Fibroblast of lung (primary cell): ENCODE data around the gene LRRC17. TPM values are rescaled to one million over a fixed set of nuclear protein-coding genes. Genes with fewer than 3 reads are reported as not detected.

Source experiments
- DNase-seq, 2 donors: peaks; one replicate each; pipeline versions ENCODE4 v3.0.0 to v3.0.0-alpha.2; 2010; ENCODE audit warnings: low read depth in 2 of 2
- H2AFZ ChIP-seq: 2 replicates; pipeline ENCODE4 v1.5.1; 2012; ENCODE audit warnings: low read length, control low read depth, inconsistent platforms
- H3K27ac ChIP-seq: 2 replicates; pipeline ENCODE4 v1.5.1; 2011; ENCODE audit warnings: low read length, control low read depth; ENCODE audit not compliant: insufficient read depth
- H3K27me3 ChIP-seq: 2 replicates; pipeline ENCODE4 v1.5.1; 2011; ENCODE audit warnings: mild to moderate bottlenecking, low read length; ENCODE audit not compliant: control insufficient read depth, insufficient read depth
- H3K36me3 ChIP-seq: 2 replicates; pipeline ENCODE4 v1.5.1; 2011; ENCODE audit warnings: low read length; ENCODE audit not compliant: control insufficient read depth, insufficient read depth
- H3K4me1 ChIP-seq: 2 replicates; pipeline ENCODE4 v1.5.1; 2011; ENCODE audit warnings: low read length; ENCODE audit not compliant: control insufficient read depth, insufficient read depth; ENCODE audit errors: extremely low read depth
- H3K4me2 ChIP-seq: 2 replicates; pipeline ENCODE4 v1.5.1; 2011; ENCODE audit warnings: low read length, control low read depth; ENCODE audit not compliant: insufficient read depth; ENCODE audit errors: extremely low read depth
- H3K4me3 ChIP-seq, 4 experiments: fragments of 200-600 bp in 1 of 4; sonication (generic) in 1 of 4; replicated peaks in 1 of 4; 2 replicates each; pipeline ENCODE4 v1.5.1; 2011 to 2016; ENCODE audit warnings: low read length in 4 of 4, low read depth in 3 of 4, mild to moderate bottlenecking in 3 of 4, control low read depth in 2 of 4, inconsistent platforms in 1 of 4, mixed read lengths in 1 of 4; ENCODE audit not compliant: insufficient read depth in 1 of 4; ENCODE audit errors: control extremely low read depth in 1 of 4
- H3K79me2 ChIP-seq: 2 replicates; pipeline ENCODE4 v1.5.1; 2012; ENCODE audit warnings: mild to moderate bottlenecking, low read length, inconsistent platforms; ENCODE audit not compliant: control insufficient read depth, insufficient read depth
- H3K9ac ChIP-seq: 2 replicates; pipeline ENCODE4 v1.5.1; 2011; ENCODE audit warnings: mild to moderate bottlenecking, low read length, control low read depth; ENCODE audit not compliant: insufficient read depth
- H3K9me3 ChIP-seq: 2 replicates; pipeline ENCODE4 v1.5.1; 2012; ENCODE audit warnings: low read depth, low read length; ENCODE audit not compliant: control insufficient read depth, insufficient read depth
- H4K20me1 ChIP-seq: 2 replicates; pipeline ENCODE4 v1.5.1; 2011; ENCODE audit warnings: low read length; ENCODE audit not compliant: control insufficient read depth, insufficient read depth; ENCODE audit errors: extremely low read depth
- EZH2 ChIP-seq: IDR thresholded peaks from 2 replicates; pipeline ENCODE4 v1.5.1; 2012; ENCODE audit warnings: low read length, control low read depth, mild to moderate bottlenecking; ENCODE audit errors: missing control alignments
- polyA plus RNA-seq, 2 donors: library from polyadenylated mRNA; depleted of rRNA in 1 of 2; stranded (reverse) in 1 of 2; unstranded in 1 of 2; fragments of >200 nt; gene quantifications; 2 replicates each; pipeline ENCODE4 v1.2.1, GENCODE V29; 2011 to 2012; ENCODE audit warnings: missing spikeins in 1 of 2
- total RNA-seq: library from RNA; depleted of rRNA; stranded (reverse); fragments of >200 nt; gene quantifications from 2 replicates; pipeline ENCODE4 v1.2.1, GENCODE V29; 2014
- TF ChIP-seq, protein P1 (sequence below), 2 donors: IDR thresholded peaks in 1 of 2; conservative IDR thresholded peaks in 1 of 2; 1 replicate in 1 of 2; 2 replicates in 1 of 2; pipeline ENCODE4 v1.5.1; 2011 to 2012; ENCODE audit warnings: low read length in 2 of 2, control low read depth in 1 of 2, inconsistent platforms in 1 of 2, low read depth in 1 of 2, mild to moderate bottlenecking in 1 of 2

The LRRC17 gene
- total and polyA plus RNA-seq, 2 donors (not counting 1 experiment from before 2014, with no cell fraction given): 12.6 to 31.5 TPM

DNA sequence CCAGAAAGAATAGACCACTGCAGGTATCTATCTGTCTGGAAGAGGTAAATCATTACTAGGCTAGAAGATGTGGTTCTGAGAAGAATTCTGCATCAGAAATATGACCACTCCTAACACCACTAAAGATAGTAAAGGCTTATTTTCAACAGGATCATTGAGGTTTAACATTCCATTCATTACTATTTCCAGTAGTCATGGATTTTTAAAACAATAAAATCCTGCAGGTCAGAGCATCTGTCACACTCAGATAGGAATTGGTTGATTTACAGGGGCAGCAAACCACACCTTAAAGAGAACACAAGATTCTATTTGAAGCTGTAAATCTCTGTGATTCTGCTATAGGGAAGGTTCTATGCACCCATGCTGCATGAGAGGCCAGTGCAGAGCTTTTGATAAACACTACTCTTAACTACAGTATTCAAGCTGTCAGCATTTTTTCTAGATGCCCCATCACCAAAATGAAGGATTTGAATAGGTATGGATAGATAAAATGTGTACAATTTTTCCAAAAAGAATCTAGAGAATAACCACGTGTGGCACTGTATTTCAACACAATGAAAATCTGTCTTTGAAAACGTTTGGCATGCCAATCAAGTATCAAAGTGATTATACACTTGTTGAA, 14.6 kb downstream of the LRRC17 start:
- no peaks in the 10 kb centered on the region for H3K9me3 ChIP-seq
- peaks cover 4% of the 10 kb centered on the region for H3K4me1 ChIP-seq
- no peaks in the 10 kb centered on the region for H3K79me2 ChIP-seq
- H2AFZ ChIP-seq: no peak overlapping the region
- no peak overlapping the region for H3K9ac ChIP-seq
- H3K4me3 ChIP-seq: no peak overlapping the region
- no peaks in the 10 kb centered on the region for H4K20me1 ChIP-seq
- H3K4me2 ChIP-seq: no peak overlapping the region
- H3K27me3 ChIP-seq: no peaks in the 10 kb centered on the region
- DNase-seq: peak in 1 of 2 donors; percentile 81
- H3K27ac ChIP-seq: no peak overlapping the region
- TF ChIP-seq, protein P1, sequence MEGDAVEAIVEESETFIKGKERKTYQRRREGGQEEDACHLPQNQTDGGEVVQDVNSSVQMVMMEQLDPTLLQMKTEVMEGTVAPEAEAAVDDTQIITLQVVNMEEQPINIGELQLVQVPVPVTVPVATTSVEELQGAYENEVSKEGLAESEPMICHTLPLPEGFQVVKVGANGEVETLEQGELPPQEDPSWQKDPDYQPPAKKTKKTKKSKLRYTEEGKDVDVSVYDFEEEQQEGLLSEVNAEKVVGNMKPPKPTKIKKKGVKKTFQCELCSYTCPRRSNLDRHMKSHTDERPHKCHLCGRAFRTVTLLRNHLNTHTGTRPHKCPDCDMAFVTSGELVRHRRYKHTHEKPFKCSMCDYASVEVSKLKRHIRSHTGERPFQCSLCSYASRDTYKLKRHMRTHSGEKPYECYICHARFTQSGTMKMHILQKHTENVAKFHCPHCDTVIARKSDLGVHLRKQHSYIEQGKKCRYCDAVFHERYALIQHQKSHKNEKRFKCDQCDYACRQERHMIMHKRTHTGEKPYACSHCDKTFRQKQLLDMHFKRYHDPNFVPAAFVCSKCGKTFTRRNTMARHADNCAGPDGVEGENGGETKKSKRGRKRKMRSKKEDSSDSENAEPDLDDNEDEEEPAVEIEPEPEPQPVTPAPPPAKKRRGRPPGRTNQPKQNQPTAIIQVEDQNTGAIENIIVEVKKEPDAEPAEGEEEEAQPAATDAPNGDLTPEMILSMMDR (conservative IDR thresholded peaks at IDR 0.05 in 1 of 2, IDR thresholded peaks at IDR 0.05 in 1 of 2; ENCODE audit: low read depth in 1 of 2, low read length in 2 of 2): no peak
- TF ChIP-seq EZH2: no peak
- H3K36me3 ChIP-seq: no peaks in the 10 kb centered on the region

DNA sequence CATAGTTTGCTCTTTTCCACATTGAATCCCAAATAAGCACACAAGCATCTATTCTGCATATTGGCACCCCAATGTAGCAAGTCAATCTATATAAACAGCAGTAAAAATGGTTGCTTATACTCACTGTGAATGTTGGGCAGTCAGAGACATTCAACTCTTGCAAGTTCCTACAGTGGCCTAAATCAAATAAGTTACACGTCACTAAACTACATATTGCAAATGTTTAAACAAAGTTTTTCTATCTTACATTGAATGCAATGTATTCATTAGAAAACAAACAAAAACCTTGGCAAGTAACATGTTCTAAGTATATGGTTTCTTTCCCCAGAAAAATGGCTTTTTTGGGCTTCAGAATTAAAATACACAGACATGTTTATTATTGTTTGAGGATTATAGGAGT, 19.0 kb downstream of the LRRC17 start:
- peak in 1 of 2 donors; percentile 71 for DNase-seq
- Histone ChIP-seq H3K9me3 (no peaks in the 10 kb centered on the region), H3K27me3 (no peaks in the 10 kb centered on the region), H3K27ac (no peak overlapping the region), H2AFZ (no peak overlapping the region), H3K36me3 (no peaks in the 10 kb centered on the region), H4K20me1 (no peaks in the 10 kb centered on the region), H3K9ac (no peak overlapping the region), H3K4me1 (peaks cover 4% of the 10 kb centered on the region), H3K79me2 (no peaks in the 10 kb centered on the region), H3K4me3 (no peak overlapping the region), H3K4me2 (no peak overlapping the region)
- no peak for TF ChIP-seq EZH2
- TF ChIP-seq, protein P1 (conservative IDR thresholded peaks at IDR 0.05 in 1 of 2, IDR thresholded peaks at IDR 0.05 in 1 of 2; ENCODE audit: low read depth in 1 of 2, low read length in 2 of 2): no peak

DNA sequence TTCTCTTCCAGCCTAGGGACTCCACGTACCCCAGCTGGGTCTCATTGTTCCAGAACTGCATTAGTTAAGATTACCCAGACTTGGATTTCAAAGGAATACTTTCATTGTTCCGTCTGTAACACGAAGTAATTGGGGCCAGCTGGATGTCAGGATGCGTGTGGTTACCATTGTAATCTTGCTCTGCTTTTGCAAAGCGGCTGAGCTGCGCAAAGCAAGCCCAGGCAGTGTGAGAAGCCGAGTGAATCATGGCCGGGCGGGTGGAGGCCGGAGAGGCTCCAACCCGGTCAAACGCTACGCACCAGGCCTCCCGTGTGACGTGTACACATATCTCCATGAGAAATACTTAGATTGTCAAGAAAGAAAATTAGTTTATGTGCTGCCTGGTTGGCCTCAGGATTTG, 21.0 kb downstream of the LRRC17 start:
- Histone ChIP-seq H3K9ac (no peak overlapping the region), H3K79me2 (no peaks in the 10 kb centered on the region), H3K4me2 (peak overlapping the region; percentile 48), H3K36me3 (no peaks in the 10 kb centered on the region), H2AFZ (peak overlapping the region; percentile 24), H4K20me1 (no peaks in the 10 kb centered on the region), H3K27me3 (no peaks in the 10 kb centered on the region), H3K4me1 (peaks cover 2% of the 10 kb centered on the region), H3K4me3 (peak overlapping the region in 1 of 4 experiments; percentile 1), H3K27ac (peak overlapping the region; percentile 81), H3K9me3 (no peaks in the 10 kb centered on the region)
- peak; percentile 97 to 98 for DNase-seq
- TF ChIP-seq EZH2: no peak
- TF ChIP-seq, protein P1 (conservative IDR thresholded peaks at IDR 0.05 in 1 of 2, IDR thresholded peaks at IDR 0.05 in 1 of 2; ENCODE audit: low read depth in 1 of 2, low read length in 2 of 2): no peak
